Kasumi-1 (cell line): ENCODE results near the gene SYT12.

Experiments
- DNase-seq, 2 experiments: peaks; one replicate each; lab custom pipeline; 2025; lab: John Stamatoyannopoulos, UW

Gene SYT12

DNA sequence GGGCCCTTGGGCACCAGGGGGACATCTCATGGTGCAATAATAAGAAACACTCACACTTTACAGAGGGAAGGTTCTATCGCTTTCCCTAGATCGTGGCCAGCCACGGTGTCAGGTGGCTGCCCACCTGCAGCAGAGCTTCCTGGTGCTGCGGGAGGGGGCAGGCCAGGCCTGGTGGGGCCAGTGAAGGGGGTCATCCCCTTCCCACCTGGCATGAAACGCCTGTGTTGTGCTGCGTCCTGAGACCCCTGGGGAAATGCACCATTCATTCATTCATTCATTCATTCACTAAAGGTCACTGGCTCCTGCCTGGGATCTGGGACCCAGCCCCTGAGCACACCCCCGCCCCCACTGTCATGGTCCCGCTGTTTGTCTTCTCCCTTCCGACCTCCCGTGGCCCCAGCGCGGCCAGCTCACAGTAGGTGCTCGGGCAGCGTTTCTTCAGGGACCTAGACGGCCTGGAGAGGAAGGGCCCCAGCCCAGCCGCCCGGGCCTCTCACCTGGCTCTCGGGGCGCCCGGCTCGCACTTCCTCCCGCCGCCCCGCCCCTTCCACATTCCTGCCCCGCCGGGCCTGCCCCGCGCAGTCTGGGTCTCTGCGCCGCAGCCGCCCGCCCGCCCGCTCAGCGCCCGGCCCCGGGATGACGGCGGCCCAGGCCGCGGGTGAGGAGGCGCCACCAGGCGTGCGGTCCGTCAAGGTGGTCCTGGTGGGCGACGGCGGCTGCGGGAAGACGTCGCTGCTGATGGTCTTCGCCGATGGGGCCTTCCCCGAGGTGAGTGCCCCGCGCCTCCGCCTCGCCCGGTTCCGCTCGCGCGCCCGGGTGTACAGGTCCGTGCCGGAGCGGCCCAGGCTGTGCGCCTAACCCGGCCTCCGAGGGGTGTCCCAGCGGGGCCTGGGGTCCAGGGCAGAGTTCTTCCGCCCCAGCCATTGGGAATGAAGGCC, 33.6 kb downstream of the SYT12 start, which contains the start of gene RHOD:
RHOD (plus strand) TSS at position 581 of the 938 bp plus-strand sequence; CDS start at position 637, 56 bp downstream.
- DNase-seq: no peak

DNA sequence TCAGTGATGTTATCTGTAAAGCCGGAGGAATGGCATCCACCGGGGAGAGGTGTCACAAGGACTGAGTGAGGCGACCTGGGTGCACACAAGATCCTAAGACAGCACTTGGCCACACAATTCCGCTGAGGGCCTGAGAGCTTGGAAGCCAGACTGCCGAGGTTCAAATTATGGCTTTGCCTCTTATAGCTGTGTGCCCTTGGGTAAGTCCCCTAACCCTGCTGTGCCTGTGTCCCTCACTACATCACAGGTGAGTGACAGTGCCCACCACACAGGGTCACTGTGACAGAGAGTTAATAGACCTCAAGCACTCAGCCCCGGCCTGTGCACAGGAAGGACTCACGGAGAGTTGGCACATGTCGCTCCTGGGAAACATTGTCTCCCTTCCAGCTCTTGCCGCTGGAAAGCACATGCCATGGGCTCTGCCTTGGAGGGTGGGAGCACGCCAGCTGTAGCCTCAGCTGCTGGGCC, 34.3 kb downstream of the SYT12 start:
- DNase-seq: no peak

DNA sequence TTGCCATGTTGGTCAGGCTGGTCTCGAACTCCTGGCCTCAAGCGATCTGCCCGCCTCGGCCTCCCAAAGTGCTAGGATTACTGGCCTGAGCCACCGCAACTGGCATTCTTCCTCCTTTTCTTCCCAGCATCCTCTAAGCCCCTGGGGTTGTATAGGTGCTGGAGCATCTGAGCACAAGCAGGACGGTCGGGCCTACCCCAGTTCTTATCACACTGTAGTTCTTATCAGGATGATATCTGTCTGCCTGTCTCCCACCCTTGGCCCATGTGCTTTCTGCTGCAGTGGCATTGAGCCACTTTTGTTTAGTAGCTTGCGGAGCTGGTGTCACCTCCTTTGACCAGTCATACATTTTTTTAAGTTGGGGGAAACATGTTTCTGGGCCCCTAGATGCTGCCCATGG, 35.6 kb downstream of the SYT12 start:
- no peak for DNase-seq

DNA sequence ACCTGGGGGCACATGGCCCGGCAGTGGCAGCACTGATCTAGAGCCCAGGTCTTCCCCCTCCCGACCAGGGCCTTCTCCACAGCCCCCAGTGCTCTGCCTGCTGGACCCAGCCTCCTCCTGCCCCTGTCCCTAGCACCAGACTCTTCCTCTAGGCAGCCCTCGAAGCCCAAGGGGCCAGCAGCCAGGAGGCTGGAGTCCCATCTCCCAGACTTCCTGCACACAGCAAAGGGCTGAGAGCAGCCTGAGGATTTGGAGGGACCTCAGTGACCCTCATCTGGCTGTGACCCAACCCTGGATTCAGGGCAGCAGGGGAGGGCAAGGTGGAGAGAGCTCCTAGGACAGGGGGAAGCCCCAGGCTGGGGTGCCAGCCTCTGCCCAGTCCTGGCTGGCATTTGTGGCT, 36.7 kb downstream of the SYT12 start:
- no peak for DNase-seq

DNA sequence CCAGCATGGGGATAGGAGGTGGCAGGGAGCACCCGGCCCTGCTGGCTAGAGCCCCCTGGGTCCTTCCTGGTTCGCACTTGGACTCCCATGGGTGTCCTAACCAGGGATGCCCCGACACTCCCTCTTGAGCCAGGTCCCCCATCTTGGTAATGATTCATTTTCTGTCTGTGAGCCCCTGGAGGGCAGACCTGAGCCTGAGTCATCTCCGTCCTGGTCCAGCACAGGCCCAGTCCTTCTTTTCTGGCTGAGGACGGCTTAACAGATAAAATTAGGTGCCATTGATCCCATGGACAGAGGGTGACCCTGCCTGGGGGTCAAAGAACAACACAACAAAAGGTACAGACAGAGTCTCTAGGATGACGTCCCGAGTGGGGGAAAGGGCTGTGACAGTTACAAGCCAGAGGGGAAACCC, 37.2 kb downstream of the SYT12 start:
- DNase-seq: no peak

DNA sequence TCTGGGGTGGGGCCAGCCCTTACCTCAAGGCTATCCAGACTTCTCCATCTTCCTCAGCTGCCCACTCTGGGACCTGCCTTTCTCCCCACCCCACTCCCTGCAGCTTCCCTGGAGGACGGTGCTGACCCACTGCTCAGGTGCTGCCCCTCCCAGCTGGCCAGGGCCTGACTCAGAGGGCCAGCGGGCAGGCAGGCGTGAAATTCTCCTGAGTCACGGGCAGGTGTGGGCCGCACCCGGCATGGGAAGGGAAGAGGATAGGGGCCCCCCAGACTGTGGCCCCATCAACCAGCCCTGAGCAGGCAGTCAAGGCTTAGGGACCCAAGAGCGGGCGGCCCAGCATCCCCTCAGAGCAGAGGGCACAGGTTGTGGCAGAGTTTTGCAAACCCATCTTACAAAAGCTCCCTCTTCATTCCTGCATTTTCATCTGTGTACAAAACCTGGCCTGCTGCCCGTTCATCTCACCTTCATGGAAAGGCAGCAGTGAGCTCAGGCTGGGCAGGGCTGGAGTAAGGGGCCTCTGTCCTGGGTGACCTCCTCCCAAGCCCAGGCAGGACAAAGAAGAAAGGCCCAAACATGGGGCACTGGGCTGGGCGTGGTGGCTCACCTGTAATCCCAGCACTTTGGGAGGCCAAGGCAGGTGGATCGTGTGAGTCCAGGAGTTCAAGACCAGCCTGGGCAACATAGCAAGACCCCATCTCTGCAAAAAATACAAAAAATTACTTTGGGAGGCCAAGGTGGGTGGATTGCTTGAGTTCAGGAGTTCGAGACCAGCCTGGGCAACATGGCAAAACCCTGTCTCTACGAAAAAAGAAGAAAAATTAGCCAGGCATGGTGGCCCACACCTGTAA, 39.8 kb downstream of the SYT12 start:
- DNase-seq: no peak

DNA sequence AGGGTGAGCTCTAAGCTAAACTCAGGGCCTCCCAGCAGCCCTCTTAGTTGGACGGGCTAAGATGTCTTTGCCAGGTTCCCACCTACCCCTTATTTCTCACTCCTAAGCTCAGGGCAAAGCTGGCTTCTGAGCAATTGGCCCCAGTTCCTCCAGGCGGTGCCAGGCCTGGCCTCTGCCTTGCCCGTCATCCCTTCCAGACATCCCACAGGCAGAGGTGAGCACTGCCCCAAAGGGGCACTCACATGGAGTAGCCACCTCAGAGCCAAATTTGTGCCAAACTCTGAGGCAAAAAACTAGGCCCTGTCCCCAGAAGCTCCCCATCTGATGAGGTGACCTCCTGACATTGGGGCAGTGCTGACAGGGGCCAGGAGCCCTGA, 43.4 kb downstream of the SYT12 start:
- DNase-seq: no peak

DNA sequence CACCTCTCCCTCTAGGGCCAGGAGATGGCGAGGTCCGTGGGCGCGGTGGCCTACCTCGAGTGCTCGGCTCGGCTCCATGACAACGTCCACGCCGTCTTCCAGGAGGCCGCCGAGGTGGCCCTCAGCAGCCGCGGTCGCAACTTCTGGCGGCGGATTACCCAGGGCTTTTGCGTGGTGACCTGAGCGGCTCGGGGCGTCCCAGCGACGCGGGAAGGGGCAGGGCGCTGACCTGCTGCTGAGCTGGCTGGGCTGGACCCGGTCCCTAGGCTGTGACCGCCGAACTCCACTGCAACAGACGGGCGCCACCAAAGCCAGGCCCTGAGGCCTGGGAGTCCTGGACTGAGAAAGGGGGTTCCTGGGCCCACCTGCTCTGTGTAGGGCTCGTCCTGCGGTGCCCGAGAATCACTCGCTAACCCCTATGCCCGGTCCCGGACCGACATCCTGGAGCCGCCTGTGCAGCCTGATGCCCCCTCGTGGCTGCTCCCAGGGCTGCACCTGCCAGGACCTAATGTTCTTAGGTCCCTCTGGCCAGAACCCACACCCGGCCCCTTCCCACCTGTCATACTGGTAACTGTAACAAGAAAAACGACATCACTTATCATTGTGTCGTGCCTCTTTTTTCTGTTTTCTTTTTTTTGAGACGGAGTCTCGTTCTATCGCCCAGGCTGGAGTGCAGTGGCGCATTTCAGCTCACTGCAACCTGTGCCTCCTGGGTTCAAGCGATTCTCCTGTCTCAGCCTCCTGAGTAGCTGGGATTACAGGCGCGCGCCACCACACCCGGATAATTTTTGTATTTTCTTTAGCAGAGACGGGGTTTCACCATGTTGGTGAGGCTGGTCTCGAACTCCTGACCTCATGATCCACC, 48.7 kb downstream of the SYT12 start:
- DNase-seq: peak; percentile 32 to 52

DNA sequence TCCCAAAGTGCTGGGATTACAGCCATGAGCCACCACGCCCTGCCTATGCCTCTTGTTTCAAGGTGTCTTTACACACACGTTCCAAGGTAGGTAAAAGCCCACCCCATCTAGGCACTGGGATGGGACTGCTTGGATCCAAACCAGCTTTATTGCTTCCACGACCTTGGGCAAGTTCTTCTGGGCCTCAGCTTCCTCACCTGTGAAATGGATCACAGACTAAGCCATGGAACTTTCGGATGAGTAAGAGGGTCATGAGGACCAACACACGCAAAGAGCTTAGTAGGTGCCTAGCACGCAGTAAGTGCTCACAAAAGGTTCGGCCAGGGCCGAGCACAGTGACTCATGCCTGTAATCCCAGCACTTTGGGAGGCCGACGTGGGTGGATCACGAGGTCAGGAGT, 49.4 kb downstream of the SYT12 start:
- no peak for DNase-seq

DNA sequence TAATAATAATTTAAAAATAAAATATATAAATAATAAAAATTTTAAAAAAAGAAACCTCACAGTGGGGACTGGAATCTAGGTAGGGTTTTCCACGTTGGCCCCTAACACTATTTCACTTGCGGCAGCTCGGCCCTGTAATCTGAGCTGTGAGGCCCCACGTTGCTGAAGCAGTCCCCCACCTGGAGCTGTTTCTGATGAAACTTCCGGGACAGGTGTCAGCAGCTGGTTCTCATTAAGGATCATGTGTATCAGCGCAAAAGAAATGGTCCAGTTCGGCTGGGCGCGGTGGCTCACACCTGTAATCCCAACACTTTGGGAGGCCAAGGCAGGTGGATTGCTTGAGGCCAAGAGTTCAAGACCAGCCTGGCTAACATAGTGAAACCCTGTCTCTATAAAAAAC, 51.0 kb downstream of the SYT12 start:
- DNase-seq: no peak

DNA sequence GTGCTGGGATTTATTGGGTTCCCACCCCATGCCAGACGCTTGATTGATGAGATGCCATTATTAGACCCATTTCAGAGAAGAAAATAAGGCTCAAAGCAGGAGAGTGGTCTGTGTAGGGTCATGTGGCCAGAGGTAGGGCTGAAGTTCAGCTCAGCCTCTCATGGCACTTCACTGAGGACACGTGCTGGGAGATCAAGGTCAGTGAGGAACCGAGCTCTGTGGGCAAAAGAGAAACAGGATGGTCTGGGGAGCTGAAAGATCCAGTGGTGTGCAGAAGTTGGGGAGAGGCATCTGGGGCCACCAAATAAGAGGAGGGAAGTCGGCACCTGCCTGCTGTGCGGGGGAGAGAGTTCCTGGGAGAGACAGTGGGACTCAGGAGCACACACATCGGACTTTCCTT, 53.3 kb downstream of the SYT12 start:
- DNase-seq: no peak

DNA sequence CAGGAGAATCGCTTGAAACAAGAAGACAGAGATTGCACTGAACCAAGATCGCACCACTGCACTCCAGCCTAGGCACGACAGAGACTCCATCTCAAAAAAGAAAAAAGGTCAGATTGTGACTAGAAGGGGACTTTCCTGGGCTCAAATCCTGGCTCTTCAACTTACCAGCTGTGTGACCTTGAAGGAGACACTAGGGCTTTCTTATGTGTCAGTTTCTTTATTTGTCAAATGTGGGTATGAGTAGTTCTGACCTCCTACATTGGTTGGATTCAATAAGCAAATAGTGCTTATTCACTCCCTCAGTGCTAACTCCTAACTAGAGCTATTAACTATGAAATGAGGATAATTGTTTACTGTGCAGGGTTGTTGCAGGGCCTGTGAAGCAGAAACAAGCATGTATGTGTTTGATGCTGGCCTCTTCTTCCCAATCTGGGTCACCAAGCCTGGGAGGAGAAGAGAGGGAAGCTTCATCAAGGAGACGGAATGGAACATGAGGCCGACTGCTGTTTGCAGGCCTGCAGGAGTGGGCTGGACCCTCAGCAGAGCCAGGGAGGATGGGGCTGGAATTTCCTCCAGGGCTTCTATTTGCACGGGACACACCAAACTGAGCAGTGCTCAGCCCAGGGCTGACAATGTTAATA, 56.3 kb downstream of the SYT12 start:
- DNase-seq: no peak

DNA sequence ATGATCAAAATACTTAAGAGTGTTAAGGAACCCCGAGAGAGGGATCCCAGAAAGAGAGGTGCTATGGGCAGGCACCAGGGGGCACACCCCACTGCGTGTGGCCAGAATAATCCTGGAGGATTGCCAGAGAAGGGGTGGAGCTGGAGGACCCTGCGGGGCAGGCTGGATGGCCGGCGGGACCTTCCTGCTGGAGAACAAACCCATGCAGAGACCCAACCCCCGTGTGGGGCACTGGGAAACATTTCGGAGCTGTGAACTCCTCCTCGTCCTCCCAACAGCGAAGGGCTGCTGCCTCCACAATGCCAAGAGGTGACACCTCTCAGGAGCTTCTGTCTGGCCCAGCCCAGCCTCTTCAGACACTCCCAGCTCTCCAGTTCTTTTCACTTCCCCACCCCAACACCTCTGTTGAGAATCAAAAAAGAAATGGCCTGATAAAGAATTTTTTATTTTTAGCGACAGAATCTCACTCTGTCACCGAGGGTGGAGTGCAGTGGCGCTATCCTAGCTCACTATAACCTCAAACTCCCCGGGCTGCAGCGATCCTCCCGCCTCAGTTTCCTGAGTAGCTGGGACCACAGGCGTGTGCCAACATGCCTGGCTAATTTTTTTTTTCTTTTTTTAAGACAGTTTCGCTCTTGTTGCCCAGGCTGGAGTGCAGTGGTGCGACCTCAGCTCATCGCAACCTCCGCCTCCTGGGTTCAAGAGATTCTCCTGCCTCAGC, 59.3 kb downstream of the SYT12 start:
- peak in 1 of 2 experiments; percentile 42 for DNase-seq

DNA sequence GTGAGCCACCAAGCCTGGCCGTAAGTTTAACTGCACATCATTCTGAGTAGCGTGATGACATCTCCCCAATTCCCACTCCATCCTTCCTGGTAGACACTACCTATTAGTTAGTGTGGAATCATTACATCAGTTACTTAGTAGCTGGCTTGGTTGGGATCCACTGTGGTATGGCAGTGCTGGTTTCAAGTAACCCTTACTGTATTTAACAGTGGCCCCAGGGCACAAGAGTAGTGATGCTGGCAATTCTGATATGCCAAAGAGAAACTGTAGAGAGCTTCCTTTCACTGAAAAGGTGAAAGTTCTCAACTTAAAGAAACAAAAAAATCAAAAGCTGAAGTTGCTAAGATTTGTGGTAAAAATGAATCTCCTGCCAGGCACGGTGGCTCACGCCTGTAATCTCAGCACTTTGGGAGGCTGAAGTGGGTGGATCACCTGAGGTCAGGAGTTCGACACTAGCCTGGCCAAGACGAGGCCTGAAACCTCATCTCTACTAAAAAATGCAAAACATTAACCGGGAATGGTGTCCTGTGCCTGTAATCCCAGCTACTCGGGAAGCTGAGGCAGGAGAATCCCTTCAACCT, 60.9 kb downstream of the SYT12 start:
- no peak for DNase-seq

DNA sequence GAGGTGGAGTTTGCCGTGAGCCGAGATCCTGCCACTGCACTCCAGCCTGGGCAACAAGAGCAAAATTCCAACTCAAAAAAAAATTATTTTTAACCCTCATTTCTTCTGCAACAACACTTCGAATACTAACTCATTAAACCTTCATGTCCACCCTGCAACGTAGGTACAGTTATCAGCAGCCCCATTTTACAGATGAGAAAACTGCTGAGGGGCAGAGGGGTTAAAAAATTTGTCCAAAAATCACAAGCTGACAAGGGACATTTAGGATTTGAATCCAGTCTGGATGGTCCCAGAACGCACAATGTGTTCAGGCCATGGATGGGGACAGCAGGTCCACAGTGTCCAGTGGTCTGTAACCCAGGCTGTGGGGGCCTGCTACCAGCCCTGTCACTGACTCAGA, 62.7 kb downstream of the SYT12 start:
- DNase-seq: no peak

DNA sequence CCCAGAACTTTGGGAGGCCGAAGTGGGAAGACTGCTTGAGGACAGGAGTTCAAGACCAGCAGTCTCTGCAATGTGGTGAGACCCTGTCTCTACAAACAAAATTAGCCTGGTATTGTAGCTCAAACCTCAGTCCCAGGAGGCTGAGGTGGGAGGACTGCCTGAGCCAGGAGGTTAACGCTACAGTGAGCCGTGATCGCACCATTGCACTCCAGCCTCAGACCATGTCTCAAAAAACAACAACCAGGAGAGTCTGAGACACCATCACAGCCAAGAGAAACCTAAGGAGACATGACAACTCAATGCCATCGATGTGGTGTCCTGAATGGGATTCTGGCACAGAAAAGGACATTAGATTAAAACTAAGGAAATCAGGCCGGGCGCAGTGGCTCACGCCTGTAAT, 67.8 kb downstream of the SYT12 start:
- DNase-seq: no peak

DNA sequence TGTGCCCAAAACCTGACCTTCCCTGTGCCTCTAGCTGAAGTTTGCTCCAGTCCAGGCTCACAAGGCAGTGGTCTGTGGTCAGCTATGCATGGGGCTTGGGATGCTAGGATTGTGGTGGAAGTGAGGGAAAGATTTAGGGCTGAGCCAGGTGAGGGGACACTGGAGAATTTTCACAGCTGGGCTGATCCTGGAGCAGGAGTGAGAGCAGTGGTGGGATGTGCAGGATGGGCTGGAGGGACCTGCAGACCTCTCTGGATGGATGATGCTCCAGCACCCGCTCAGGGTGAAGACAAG, 72.2 kb downstream of the SYT12 start:
- DNase-seq: no peak

DNA sequence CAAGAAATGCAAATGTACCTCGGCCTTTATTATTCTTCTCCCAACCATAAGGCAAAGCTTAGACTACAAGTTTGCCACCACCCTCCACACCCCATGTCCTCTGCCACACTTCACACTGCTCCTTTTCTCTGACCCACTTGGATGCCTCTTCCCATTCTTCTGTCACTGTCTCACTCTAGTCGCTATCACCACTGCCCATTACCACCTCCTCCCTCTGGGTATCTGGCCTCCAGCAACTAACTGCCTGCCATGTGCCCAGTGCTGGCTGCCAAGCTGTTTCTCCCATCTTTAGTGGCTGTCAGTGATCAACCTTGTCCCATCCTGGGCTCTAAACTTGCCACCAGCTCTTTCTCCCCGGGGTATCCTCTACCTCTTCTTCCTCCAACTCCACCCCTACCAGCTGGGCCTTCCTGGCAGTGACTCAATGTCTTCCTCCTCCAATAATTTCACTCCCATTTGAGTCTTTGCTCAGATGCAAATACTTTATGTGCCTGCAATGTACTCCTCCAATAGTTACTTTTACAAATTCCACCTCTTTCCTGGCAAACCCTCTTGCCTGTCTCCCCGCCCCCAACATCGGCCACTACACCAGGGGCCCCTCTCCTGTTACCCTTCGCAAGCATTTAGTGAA, 76.0 kb downstream of the SYT12 start:
- no peak for DNase-seq

DNA sequence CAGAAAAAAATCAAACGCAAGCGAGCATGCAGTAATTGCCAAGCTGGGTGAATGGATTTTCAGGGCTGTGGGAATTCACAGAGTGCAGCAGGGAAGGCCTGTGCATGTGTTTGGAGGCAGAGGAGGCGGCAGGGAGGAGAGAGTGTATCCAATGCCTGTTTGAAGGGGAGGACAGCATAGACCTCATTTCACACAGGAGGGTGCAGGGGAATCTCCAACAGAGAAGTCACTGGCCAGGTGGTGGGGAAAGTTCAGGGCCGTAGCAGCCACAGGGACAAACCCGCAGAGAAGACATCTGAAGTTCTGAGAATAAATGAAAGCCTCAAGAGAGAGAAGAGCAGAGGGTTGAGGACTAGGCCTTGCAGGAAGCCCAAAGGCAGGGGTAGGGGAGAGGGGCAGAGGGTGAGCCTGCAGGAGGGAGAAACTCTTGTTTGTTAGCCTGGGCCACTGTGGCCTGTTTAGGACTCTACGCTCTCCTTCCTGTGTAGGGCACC, 76.9 kb downstream of the SYT12 start:
- DNase-seq: no peak
